ENCODE measurements around the gene MTFMT.
"Not testable (repeated sequence)": the region's sequence is repeated elsewhere in the genome, so short reads cannot be mapped to it uniquely, and the experiment has no call there.

MTFMT gene

GRCh38 chr15:65059931-65060596 is 30.6 kb upstream of the MTFMT start:
- no peak for DNase-seq

GRCh38 chr15:65059369-65059750 is 29.9 kb upstream of the MTFMT start:
- DNase-seq, result no peak

- DNase-seq, result no peak
These were observed 29.2 kb upstream of the MTFMT start for GRCh38 chr15:65058394-65059368.

GRCh38 chr15:65057549-65057940 is 28.1 kb upstream of the MTFMT start:
- no peak for DNase-seq

- no peak for DNase-seq
These were observed 27.6 kb upstream of the MTFMT start for GRCh38 chr15:65056868-65057548.

- DNase-seq, result no peak
These were observed 26.7 kb upstream of the MTFMT start for GRCh38 chr15:65056106-65056505.

GRCh38 chr15:65055201-65055870 is 25.9 kb upstream of the MTFMT start:
- DNase-seq, result no peak

- DNase-seq, result peak; percentile 40 to 55
These were observed 25.1 kb upstream of the MTFMT start for GRCh38 chr15:65054333-65055200.

GRCh38 chr15:65052956-65053355 is 23.5 kb upstream of the MTFMT start:
- no peak for DNase-seq

GRCh38 chr15:65051266-65051665 is 21.8 kb upstream of the MTFMT start:
- no peak for DNase-seq

GRCh38 chr15:65050270-65050669 is 20.8 kb upstream of the MTFMT start:
- DNase-seq, result no peak

GRCh38 chr15:65049418-65049840 is 20.0 kb upstream of the MTFMT start:
- peak; percentile 97 for DNase-seq

GRCh38 chr15:65048241-65048640 is 18.8 kb upstream of the MTFMT start:
- peak in 1 of 2 experiments; percentile 18 for DNase-seq

- DNase-seq, result no peak
These were observed 15.5 kb upstream of the MTFMT start, which contains the start of gene SLC51B for GRCh38 chr15:65044724-65045481. SLC51B (plus strand) TSS chr15:65045387; CDS start chr15:65050005, 4,618 bp downstream.

GRCh38 chr15:65044218-65044617 is 14.8 kb upstream of the MTFMT start:
- not testable (repeated sequence) for DNase-seq

GRCh38 chr15:65042776-65043327 is 13.4 kb upstream of the MTFMT start:
- DNase-seq, result no peak

- DNase-seq, result no peak
These were observed 12.3 kb upstream of the MTFMT start for GRCh38 chr15:65041787-65042186.

GRCh38 chr15:65040461-65040860 is 11.0 kb upstream of the MTFMT start:
- DNase-seq, result no peak

- DNase-seq, result no peak
These were observed 9.4 kb upstream of the MTFMT start for GRCh38 chr15:65038836-65039235.

- no peak for DNase-seq
These were observed 9.0 kb upstream of the MTFMT start for GRCh38 chr15:65038428-65038827.

GRCh38 chr15:65037309-65037708 is 7.9 kb upstream of the MTFMT start:
- DNase-seq, result no peak

All from NCI-H2081 (cell line).